Calu3 (cell line): Measurements from ENCODE around the gene IGF1R. TPM values are rescaled to one million over a fixed set of nuclear protein-coding genes. Genes with fewer than 3 reads are reported as not detected.

Experiments used
- BruUV-seq: library from RNA; stranded (reverse); fragments of 400-500 nt; replicated peaks from 2 replicates; lab custom pipeline; 2021; lab: Mats Ljungman, UMichigan
- CTCF ChIA-PET: fragments of 300-600 bp; sonication (Branson Sonifier 250); formaldehyde crosslinking; loops from one replicate; lab custom pipeline; 2022; ENCODE audit warnings: antibody characterized with exemption; lab: Charles Lee
- DNase-seq: peaks from one replicate; pipeline ENCODE4 v3.0.0; 2022
- H3K27ac Mint-ChIP-seq: one replicate; pipeline ENCODE4 v1.8.0; 2022; ENCODE audit warnings: mixed read lengths; ENCODE audit not compliant: unreplicated experiment
- H3K27me3 Mint-ChIP-seq: one replicate; pipeline ENCODE4 v1.8.0; 2022; ENCODE audit warnings: mixed read lengths; ENCODE audit not compliant: unreplicated experiment
- H3K36me3 Mint-ChIP-seq: one replicate; pipeline ENCODE4 v1.8.0; 2022; ENCODE audit warnings: mild to moderate bottlenecking, moderate library complexity, mixed read lengths; ENCODE audit not compliant: insufficient read depth, unreplicated experiment
- H3K4me1 Mint-ChIP-seq: one replicate; pipeline ENCODE4 v1.8.0; 2022; ENCODE audit warnings: mild to moderate bottlenecking, low read depth, mixed read lengths; ENCODE audit not compliant: unreplicated experiment
- H3K4me3 Mint-ChIP-seq: one replicate; pipeline ENCODE4 v1.8.0; 2022; ENCODE audit warnings: mild to moderate bottlenecking, low read depth, moderate library complexity, mixed read lengths; ENCODE audit not compliant: unreplicated experiment
- H3K9me3 Mint-ChIP-seq: one replicate; pipeline ENCODE4 v1.8.0; 2022; ENCODE audit warnings: low read depth, mixed read lengths; ENCODE audit not compliant: unreplicated experiment
- intact Hi-C: fragments of 100-400 bp; cut with micrococcal nuclease; formaldehyde crosslinking; loops from one replicate; pipeline ENCODE4 v1.10.0; 2022; ENCODE audit not compliant: unreplicated experiment
- total RNA-seq: library from RNA; stranded (reverse); gene quantifications from 2 replicates; pipeline ENCODE4 v1.2.3, GENCODE V29; 2022
- TF ChIP-seq, protein P1 (sequence below): fragments of 200-600 bp; IDR thresholded peaks from one replicate; pipeline ENCODE4 v1.8.0; 2022; ENCODE audit warnings: antibody characterized with exemption; ENCODE audit not compliant: unreplicated experiment

Gene IGF1R
- total RNA-seq, 1 experiment from 2014 or later, result 73.9 TPM

DNA sequence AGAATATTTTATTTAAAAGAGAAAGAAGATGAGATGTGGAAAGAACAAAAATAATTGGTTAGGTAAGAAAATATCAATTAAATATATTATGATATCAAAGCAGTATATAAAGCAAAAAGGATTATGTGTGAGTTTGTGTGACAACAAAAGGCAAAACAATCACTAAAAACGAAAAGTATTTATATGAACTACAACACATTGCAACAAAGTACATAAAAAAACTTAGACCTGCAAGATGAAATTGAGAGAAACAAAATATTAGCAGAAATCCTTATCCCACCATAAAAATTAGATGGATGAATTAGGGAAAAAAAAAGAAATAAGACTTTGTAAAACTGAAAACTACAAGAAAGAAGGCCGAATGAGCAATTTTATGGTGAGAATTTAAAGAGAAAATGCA is 27.3 kb upstream of the IGF1R start:
- intact Hi-C loops, result no loop called here
- Mint-ChIP-seq H3K4me3 (no peak overlapping the region), H3K27me3 (peaks cover 81% of the 10 kb centered on the region), H3K36me3 (no peaks in the 10 kb centered on the region), H3K4me1 (no peaks in the 10 kb centered on the region), H3K9me3 (no peaks in the 10 kb centered on the region), H3K27ac (no peak overlapping the region)
- no TSS peak for BruUV-seq
- no peak for DNase-seq
- TF ChIP-seq, protein P1, sequence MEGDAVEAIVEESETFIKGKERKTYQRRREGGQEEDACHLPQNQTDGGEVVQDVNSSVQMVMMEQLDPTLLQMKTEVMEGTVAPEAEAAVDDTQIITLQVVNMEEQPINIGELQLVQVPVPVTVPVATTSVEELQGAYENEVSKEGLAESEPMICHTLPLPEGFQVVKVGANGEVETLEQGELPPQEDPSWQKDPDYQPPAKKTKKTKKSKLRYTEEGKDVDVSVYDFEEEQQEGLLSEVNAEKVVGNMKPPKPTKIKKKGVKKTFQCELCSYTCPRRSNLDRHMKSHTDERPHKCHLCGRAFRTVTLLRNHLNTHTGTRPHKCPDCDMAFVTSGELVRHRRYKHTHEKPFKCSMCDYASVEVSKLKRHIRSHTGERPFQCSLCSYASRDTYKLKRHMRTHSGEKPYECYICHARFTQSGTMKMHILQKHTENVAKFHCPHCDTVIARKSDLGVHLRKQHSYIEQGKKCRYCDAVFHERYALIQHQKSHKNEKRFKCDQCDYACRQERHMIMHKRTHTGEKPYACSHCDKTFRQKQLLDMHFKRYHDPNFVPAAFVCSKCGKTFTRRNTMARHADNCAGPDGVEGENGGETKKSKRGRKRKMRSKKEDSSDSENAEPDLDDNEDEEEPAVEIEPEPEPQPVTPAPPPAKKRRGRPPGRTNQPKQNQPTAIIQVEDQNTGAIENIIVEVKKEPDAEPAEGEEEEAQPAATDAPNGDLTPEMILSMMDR, result no peak
- CTCF ChIA-PET, result no interaction called here

DNA sequence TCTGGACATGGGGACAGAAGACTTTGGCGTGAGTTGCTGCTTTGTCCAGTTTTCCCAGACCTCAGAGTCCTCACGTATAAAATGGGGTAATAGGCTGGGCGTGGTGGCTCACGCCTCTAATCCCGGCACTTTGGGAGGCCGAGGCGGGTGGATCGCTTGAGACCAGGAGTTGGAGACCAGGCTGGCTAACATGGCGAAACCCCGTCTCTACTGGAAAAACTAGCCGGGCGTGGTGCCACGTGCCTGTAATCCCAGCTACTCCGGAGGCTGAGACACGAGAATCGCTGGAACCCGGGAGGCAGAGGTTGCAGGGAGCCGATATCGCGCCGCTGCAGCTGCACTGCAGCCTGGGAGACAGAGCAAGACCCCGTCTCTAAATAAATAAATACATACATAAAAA is 22.7 kb upstream of the IGF1R start:
- no peak for DNase-seq
- TF ChIP-seq, protein P1, result no peak
- intact Hi-C loops, result no loop called here
- Mint-ChIP-seq H3K4me3 (no peak overlapping the region), H3K36me3 (no peaks in the 10 kb centered on the region), H3K4me1 (no peaks in the 10 kb centered on the region), H3K9me3 (no peaks in the 10 kb centered on the region), H3K27ac (no peak overlapping the region), H3K27me3 (peaks cover 71% of the 10 kb centered on the region)
- CTCF ChIA-PET, result no interaction called here
- no TSS peak for BruUV-seq

DNA sequence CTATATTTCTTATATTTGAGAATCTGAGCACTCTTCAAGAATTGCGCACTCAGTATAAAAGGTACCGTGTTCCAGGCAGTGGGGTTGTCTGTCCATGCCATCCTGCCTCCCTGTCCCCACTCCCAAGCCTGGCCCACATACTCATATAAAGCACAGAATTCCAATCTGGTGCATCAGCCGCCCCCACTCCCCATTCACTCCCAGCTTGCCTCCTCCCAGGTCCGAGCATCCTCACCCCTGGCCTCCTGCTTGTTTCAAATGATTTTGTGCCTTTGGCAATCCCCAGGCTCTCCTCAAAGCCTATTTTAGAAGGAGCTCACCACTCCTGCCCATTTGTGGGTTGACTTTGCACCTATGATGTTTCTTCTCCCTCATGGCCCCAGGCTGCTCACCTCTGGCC is 22.2 kb upstream of the IGF1R start:
- H3K27me3 Mint-ChIP-seq, result peaks cover 66% of the 10 kb centered on the region
- DNase-seq, result no peak
- intact Hi-C loops, result no loop called here
- TF ChIP-seq, protein P1, result no peak
- no peak overlapping the region for H3K4me3 Mint-ChIP-seq
- no peaks in the 10 kb centered on the region for H3K36me3 Mint-ChIP-seq
- no peaks in the 10 kb centered on the region for H3K4me1 Mint-ChIP-seq
- no peak overlapping the region for H3K27ac Mint-ChIP-seq
- CTCF ChIA-PET, result no interaction called here
- no peaks in the 10 kb centered on the region for H3K9me3 Mint-ChIP-seq
- no TSS peak for BruUV-seq

DNA sequence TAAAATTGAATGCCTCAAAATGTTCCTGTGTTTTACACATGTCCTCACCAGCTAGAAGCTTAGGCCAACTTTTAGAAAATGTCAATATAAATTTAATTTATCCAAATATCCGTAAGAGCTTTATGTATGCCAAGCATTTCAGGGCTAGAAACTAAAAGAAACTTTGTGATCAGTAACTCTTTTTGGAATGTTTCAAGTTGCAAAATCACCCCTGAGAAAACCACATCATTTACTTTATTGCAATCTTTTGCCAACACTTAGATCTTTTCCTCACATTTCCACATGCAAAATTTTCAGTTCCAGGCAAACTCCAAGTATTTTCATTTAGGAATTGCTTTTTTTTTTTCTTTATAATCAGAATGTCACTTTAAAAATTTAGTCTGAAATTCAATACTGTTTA is 20.1 kb upstream of the IGF1R start:
- Mint-ChIP-seq H3K27me3 (peaks cover 57% of the 10 kb centered on the region), H3K36me3 (no peaks in the 10 kb centered on the region), H3K4me1 (no peaks in the 10 kb centered on the region), H3K27ac (no peak overlapping the region), H3K4me3 (no peak overlapping the region), H3K9me3 (no peaks in the 10 kb centered on the region)
- intact Hi-C loops, result no loop called here
- CTCF ChIA-PET, result interaction anchor here (0.6 kb wide), 1 partner anchor 22 kb away, joined by 4 read pairs; no protein-coding TSS in a partner anchor
- TF ChIP-seq, protein P1, result no peak
- no peak for DNase-seq
- BruUV-seq, result no TSS peak
